Neural cell (in vitro differentiated cells): ENCODE data around the gene BCL6B. TPM values are rescaled to one million over a fixed set of nuclear protein-coding genes. Genes with fewer than 3 reads are reported as not detected.

Experiments
- H2AFZ ChIP-seq: fragments of 200-600, 300-800 bp; sonication (generic), shearing (Covaris generic); 2 replicates; pipeline ENCODE4 v1.6.0; 2014; ENCODE audit warnings: low read depth, mild to moderate bottlenecking, antibody characterized with exemption, low read length, moderate library complexity
- H3F3A ChIP-seq: fragments of 200-600 bp; shearing (Covaris generic); 2 replicates; pipeline ENCODE4 v1.6.1; 2016; ENCODE audit warnings: mild to moderate bottlenecking, moderate library complexity, mixed read lengths, antibody characterized with exemption, low read length; ENCODE audit not compliant: insufficient read depth, poor library complexity, severe bottlenecking
- H3K27ac ChIP-seq: fragments of 200-600, 300-800 bp; sonication (generic), shearing (Covaris generic); 2 replicates; pipeline ENCODE4 v1.5.1; 2014; ENCODE audit warnings: mild to moderate bottlenecking, low read length, moderate library complexity
- H3K27me3 ChIP-seq: fragments of 300-800, 200-600 bp; sonication (generic), shearing (Covaris generic); 2 replicates; pipeline ENCODE4 v1.6.0; 2014; ENCODE audit warnings: mild to moderate bottlenecking, low read depth, low read length, moderate library complexity; ENCODE audit not compliant: insufficient read depth
- H3K36me3 ChIP-seq: fragments of 300-800, 200-600 bp; sonication (generic), shearing (Covaris generic); 2 replicates; pipeline ENCODE4 v1.5.1; 2014; ENCODE audit warnings: mild to moderate bottlenecking, antibody characterized with exemption, low read length, moderate library complexity; ENCODE audit not compliant: insufficient read depth
- H3K4me2 ChIP-seq: fragments of 300-800, 200-600 bp; sonication (generic), shearing (Covaris generic); 2 replicates; pipeline ENCODE4 v1.6.0; 2014; ENCODE audit warnings: mild to moderate bottlenecking, low read length
- H3K4me3 ChIP-seq: fragments of 300-800, 200-600 bp; sonication (generic), shearing (Covaris generic); 2 replicates; pipeline ENCODE4 v1.5.1; 2014; ENCODE audit warnings: mild to moderate bottlenecking, low read length, moderate library complexity
- H3K79me2 ChIP-seq: fragments of 200-600 bp; shearing (Covaris generic); replicated peaks from 2 replicates; pipeline ENCODE4 v1.6.0; 2014; ENCODE audit warnings: mild to moderate bottlenecking, low read length, moderate library complexity; ENCODE audit not compliant: insufficient read depth
- H3K9ac ChIP-seq: fragments of 300-800, 200-600 bp; sonication (generic), shearing (Covaris generic); 2 replicates; pipeline ENCODE4 v1.6.1; 2016; ENCODE audit warnings: mild to moderate bottlenecking, low read length, mixed read lengths
- H3K9me2 ChIP-seq: fragments of 200-600 bp; shearing (Covaris generic); 2 replicates; pipeline ENCODE4 v1.6.1; 2016; ENCODE audit warnings: mild to moderate bottlenecking, low read length, mixed read lengths; ENCODE audit not compliant: insufficient read depth
- H3K9me3 ChIP-seq: fragments of 200-600, 300-800 bp; sonication (generic), shearing (Covaris generic); 2 replicates; pipeline ENCODE4 v1.6.1; 2016; ENCODE audit warnings: mild to moderate bottlenecking, mixed run types, low read length, moderate library complexity, mixed read lengths
- H4K20me1 ChIP-seq: fragments of 200-600 bp; shearing (Covaris generic); 2 replicates; pipeline ENCODE4 v1.6.1; 2016; ENCODE audit warnings: mild to moderate bottlenecking, mixed run types; ENCODE audit not compliant: insufficient read depth
- EP300 ChIP-seq: fragments of 450-650 bp; conservative IDR thresholded peaks from 2 replicates; pipeline ENCODE4 v1.6.1; 2014; ENCODE audit warnings: antibody characterized with exemption, mild to moderate bottlenecking, moderate library complexity; ENCODE audit not compliant: poor library complexity, severe bottlenecking
- EZH2 ChIP-seq: fragments of 200-600, 300-800 bp; shearing (Covaris generic), sonication (generic); IDR thresholded peaks from 2 replicates; pipeline ENCODE4 v1.6.1; 2014; ENCODE audit warnings: antibody characterized with exemption, low read length, borderline replicate concordance, mild to moderate bottlenecking; ENCODE audit not compliant: insufficient read depth, poor library complexity, severe bottlenecking
- MXI1 ChIP-seq: fragments of 450-650 bp; conservative IDR thresholded peaks from 2 replicates; pipeline ENCODE4 v1.6.1; 2014; ENCODE audit warnings: antibody characterized with exemption, mild to moderate bottlenecking; ENCODE audit not compliant: poor library complexity, severe bottlenecking
- POLR2AphosphoS5 ChIP-seq: IDR thresholded peaks from 2 replicates; pipeline ENCODE4 v1.6.1; 2012
- RAD21 ChIP-seq: fragments of 450-650 bp; conservative IDR thresholded peaks from 2 replicates; pipeline ENCODE4 v1.6.1; 2014; ENCODE audit warnings: antibody characterized with exemption, mild to moderate bottlenecking, moderate library complexity
- SMC3 ChIP-seq: fragments of 450-650 bp; conservative IDR thresholded peaks from 2 replicates; pipeline ENCODE4 v1.6.1; 2014; ENCODE audit warnings: antibody characterized with exemption, mild to moderate bottlenecking, moderate library complexity; ENCODE audit not compliant: poor library complexity
- TAF1 ChIP-seq: IDR thresholded peaks from 2 replicates; pipeline ENCODE4 v1.6.1; 2012; ENCODE audit warnings: low read depth
- polyA plus RNA-seq: library from polyadenylated mRNA; depleted of rRNA; stranded (reverse); fragments of >200 nt; gene quantifications from 2 replicates; pipeline ENCODE4 v1.2.3, GENCODE V29; 2014
- TF ChIP-seq, protein P1 (sequence below): fragments of 450-650 bp; IDR thresholded peaks from 2 replicates; pipeline ENCODE4 v1.5.1; 2014; ENCODE audit warnings: antibody characterized with exemption, mild to moderate bottlenecking, moderate library complexity; ENCODE audit not compliant: poor library complexity, severe bottlenecking
- TF ChIP-seq, protein P2 (sequence below): IDR thresholded peaks from 2 replicates; pipeline ENCODE4 v1.6.1; 2012; ENCODE audit warnings: borderline replicate concordance

BCL6B gene
- polyA plus RNA-seq, 1 donor from 2014 or later, result not detected

DNA sequence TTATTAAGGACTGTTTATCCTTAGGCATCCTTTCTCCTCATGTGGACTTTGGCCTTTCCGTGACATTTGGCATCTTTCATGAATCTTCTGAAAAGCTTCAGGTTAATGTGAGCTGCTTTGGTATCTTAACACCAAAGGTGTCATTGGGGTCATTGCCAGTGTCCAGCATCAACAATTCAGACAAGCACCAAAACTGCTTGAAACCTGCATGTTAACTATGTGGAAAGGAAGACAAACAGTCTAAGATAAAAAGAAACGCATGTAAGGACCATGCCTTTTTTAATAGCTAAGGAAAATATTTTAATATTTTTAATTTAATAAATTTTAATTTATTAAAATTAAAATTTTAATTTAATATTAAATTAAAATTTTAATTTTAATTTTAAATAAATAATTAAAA lies 19.1 kb upstream of the BCL6B start:
- Histone ChIP-seq H2AFZ (no peak overlapping the region), H3K36me3 (no peaks in the 10 kb centered on the region), H4K20me1 (no peaks in the 10 kb centered on the region), H3F3A (no peaks in the 10 kb centered on the region), H3K9me3 (no peaks in the 10 kb centered on the region), H3K9ac (no peak overlapping the region), H3K27me3 (no peaks in the 10 kb centered on the region), H3K9me2 (no peaks in the 10 kb centered on the region), H3K79me2 (no peaks in the 10 kb centered on the region), H3K27ac (no peak overlapping the region), H3K4me3 (no peak overlapping the region), H3K4me2 (no peak overlapping the region)
- TF ChIP-seq TAF1 (no peak), SMC3 (no peak), MXI1 (no peak), EP300 (no peak), EZH2 (no peak), POLR2AphosphoS5 (no peak), RAD21 (no peak)
- TF ChIP-seq, protein P1, sequence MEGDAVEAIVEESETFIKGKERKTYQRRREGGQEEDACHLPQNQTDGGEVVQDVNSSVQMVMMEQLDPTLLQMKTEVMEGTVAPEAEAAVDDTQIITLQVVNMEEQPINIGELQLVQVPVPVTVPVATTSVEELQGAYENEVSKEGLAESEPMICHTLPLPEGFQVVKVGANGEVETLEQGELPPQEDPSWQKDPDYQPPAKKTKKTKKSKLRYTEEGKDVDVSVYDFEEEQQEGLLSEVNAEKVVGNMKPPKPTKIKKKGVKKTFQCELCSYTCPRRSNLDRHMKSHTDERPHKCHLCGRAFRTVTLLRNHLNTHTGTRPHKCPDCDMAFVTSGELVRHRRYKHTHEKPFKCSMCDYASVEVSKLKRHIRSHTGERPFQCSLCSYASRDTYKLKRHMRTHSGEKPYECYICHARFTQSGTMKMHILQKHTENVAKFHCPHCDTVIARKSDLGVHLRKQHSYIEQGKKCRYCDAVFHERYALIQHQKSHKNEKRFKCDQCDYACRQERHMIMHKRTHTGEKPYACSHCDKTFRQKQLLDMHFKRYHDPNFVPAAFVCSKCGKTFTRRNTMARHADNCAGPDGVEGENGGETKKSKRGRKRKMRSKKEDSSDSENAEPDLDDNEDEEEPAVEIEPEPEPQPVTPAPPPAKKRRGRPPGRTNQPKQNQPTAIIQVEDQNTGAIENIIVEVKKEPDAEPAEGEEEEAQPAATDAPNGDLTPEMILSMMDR, result no peak
- TF ChIP-seq, protein P2, sequence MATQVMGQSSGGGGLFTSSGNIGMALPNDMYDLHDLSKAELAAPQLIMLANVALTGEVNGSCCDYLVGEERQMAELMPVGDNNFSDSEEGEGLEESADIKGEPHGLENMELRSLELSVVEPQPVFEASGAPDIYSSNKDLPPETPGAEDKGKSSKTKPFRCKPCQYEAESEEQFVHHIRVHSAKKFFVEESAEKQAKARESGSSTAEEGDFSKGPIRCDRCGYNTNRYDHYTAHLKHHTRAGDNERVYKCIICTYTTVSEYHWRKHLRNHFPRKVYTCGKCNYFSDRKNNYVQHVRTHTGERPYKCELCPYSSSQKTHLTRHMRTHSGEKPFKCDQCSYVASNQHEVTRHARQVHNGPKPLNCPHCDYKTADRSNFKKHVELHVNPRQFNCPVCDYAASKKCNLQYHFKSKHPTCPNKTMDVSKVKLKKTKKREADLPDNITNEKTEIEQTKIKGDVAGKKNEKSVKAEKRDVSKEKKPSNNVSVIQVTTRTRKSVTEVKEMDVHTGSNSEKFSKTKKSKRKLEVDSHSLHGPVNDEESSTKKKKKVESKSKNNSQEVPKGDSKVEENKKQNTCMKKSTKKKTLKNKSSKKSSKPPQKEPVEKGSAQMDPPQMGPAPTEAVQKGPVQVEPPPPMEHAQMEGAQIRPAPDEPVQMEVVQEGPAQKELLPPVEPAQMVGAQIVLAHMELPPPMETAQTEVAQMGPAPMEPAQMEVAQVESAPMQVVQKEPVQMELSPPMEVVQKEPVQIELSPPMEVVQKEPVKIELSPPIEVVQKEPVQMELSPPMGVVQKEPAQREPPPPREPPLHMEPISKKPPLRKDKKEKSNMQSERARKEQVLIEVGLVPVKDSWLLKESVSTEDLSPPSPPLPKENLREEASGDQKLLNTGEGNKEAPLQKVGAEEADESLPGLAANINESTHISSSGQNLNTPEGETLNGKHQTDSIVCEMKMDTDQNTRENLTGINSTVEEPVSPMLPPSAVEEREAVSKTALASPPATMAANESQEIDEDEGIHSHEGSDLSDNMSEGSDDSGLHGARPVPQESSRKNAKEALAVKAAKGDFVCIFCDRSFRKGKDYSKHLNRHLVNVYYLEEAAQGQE, result no peak

DNA sequence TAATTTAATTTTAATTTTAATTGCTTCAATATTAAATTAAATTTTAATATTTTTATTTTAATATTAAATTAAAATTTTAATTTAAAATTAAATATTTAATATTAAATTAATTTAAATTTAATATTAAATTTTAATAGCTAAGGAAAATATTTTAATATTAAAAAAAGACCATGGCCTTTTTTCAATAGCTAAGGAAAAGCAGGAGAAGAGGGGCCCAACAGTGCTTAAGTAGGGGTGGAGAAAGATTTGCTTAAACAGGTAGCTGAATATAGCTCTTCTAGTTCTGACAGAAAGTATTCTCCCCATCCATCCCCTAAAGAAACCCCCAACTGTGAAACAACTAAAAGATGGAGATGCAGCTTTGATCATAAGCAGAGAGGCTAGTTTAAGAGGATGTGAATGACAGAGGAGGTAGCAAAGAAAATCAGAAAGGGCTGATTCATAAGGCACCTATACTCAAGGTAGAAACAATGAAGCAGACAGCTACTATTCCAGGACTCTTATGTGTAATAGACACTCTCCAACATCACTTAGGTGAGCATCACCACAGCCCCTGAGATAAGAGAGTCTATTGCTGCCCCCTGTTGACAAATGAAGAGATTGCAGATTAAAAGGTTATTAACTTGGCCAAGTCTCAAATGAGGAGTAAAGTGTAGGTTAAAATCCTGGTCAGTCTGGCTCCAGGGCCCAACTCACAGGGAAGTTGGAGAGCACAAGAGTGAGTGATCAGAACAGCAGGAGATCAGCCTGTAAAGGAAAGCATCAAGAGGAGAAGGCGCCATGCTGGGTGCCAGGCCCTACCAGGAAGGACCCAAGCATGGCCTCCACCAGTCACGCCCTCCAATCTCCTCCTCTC lies 18.2 kb upstream of the BCL6B start:
- Histone ChIP-seq H2AFZ (no peak overlapping the region), H3K4me3 (no peak overlapping the region), H3K79me2 (no peaks in the 10 kb centered on the region), H3K9me2 (no peaks in the 10 kb centered on the region), H3K36me3 (no peaks in the 10 kb centered on the region), H3F3A (no peaks in the 10 kb centered on the region), H3K27me3 (no peaks in the 10 kb centered on the region), H3K9me3 (no peaks in the 10 kb centered on the region), H3K4me2 (no peak overlapping the region), H3K9ac (no peak overlapping the region), H4K20me1 (no peaks in the 10 kb centered on the region), H3K27ac (peak overlapping the region; percentile 44)
- TF ChIP-seq SMC3 (peak; percentile 90), TAF1 (no peak), EZH2 (no peak), MXI1 (no peak), POLR2AphosphoS5 (peak; percentile 45), EP300 (peak; percentile 37), RAD21 (peak; percentile 94)
- TF ChIP-seq, protein P2, result no peak
- TF ChIP-seq, protein P1, result peak; percentile 96
